ENCODE results near the gene CERCAM. TPM values are rescaled to one million over a fixed set of nuclear protein-coding genes. Genes with fewer than 3 reads are reported as not detected.
A peak's percentile ranks its signal among the peaks of the same experiment; 100 is the strongest.
"Not testable (repeated sequence)": the region's sequence is repeated elsewhere in the genome, so short reads cannot be mapped to it uniquely, and the experiment has no call there.

Gene CERCAM
- total RNA-seq, 1 donor = 1.8 TPM

- no peak overlapping the region for H3K4me3 ChIP-seq (ENCODE audit: low read length)
- H3K4me1 ChIP-seq (ENCODE audit: insufficient read depth, low read length) = no peaks in the 10 kb centered on the region
- peaks cover 7% of the 10 kb centered on the region for H3K27me3 ChIP-seq (ENCODE audit: insufficient read depth, low read length)
- no peaks in the 10 kb centered on the region for H3K9me3 ChIP-seq (ENCODE audit: low read depth, low read length)
These were observed 14.9 kb upstream of the CERCAM start for GRCh38 chr9:128405780-128406171.

DNA sequence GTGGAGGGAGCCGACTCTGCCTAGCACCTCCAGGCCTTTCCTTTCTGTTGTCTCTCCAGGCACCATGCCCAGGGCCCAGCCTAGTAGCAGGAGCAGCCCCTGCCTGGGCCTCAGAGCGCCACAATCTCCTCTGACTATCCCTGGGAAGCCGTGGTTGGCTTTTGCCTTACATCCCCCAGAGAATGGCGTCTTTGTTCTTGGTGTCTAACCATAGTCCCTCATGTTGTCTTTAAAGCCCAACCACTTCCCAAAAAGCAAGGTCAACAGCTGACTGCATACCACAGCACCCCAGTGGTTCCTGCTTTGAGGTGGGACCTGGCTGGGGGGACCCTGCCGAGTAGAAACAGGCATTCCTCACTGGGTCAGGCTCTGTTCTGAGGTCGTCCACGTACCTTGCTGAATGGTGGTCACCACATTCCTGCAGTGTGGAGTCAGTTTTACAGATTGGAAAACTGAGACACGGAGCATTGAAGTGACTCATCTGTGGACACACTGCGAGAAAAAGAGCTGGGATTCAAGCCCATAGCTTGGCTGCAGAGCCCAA, 13.7 kb upstream of the CERCAM start:
- Histone ChIP-seq H3K27me3 (ENCODE audit: insufficient read depth, low read length) (peaks cover 7% of the 10 kb centered on the region), H3K9me3 (ENCODE audit: low read depth, low read length) (no peaks in the 10 kb centered on the region), H3K4me3 (ENCODE audit: low read length) (no peak overlapping the region), H3K4me1 (ENCODE audit: insufficient read depth, low read length) (no peaks in the 10 kb centered on the region)

DNA sequence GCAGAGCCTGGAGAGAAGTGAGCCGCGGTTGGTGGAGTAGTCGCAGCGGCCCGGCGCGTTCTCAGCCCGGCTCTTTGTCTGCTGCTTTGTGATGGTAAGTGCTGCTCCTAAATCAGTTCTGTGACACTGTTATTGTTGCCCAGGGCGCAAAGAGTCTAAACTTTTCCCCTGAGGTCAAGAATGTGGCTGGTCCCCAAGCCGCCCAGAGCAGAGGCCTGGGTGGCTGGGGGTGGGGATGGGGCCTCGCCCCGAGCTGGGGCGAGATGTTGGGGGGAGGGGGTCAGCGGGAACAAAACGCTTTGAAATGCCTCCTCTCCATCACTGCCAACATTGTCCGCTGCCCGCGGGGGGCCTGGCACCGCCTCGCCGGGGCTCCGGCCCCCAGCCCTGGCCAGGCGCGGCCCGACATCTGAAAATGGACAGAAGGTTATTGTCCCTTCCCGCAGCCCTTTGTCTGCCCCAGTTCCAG, 11.7 kb upstream of the CERCAM start:
- Histone ChIP-seq H3K4me1 (ENCODE audit: insufficient read depth, low read length) (no peaks in the 10 kb centered on the region), H3K9me3 (ENCODE audit: low read depth, low read length) (no peaks in the 10 kb centered on the region), H3K27me3 (ENCODE audit: insufficient read depth, low read length) (peaks cover 7% of the 10 kb centered on the region), H3K4me3 (ENCODE audit: low read length) (no peak overlapping the region)

DNA sequence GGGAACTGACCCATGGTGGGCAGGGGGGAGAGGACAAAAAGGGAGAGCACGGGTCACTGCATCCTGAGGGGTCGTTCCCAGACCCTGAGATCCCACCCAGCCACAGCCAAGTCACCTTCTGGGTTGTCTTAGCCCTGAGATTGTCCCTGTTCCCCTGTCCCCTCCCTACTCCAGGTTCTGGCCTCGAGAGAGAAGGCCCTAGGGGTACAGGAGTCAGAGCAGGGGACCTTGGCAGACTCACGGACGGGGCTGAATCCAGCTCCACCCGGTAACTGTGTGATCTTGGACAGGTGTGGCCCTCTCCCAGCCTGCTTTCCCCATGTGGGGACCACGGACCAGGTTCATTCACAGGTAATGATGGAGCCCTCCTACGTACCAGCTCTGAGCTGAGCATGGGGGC, 11.2 kb upstream of the CERCAM start:
- Histone ChIP-seq H3K27me3 (ENCODE audit: insufficient read depth, low read length) (peaks cover 7% of the 10 kb centered on the region), H3K4me1 (ENCODE audit: insufficient read depth, low read length) (no peaks in the 10 kb centered on the region), H3K9me3 (ENCODE audit: low read depth, low read length) (no peaks in the 10 kb centered on the region), H3K4me3 (ENCODE audit: low read length) (no peak overlapping the region)

GRCh38 chr9:128409978-128410377, 10.7 kb upstream of the CERCAM start:
- H3K4me1 ChIP-seq (ENCODE audit: insufficient read depth, low read length) = no peaks in the 10 kb centered on the region
- H3K27me3 ChIP-seq (ENCODE audit: insufficient read depth, low read length) = peaks cover 7% of the 10 kb centered on the region
- H3K9me3 ChIP-seq (ENCODE audit: low read depth, low read length) = no peaks in the 10 kb centered on the region
- no peak overlapping the region for H3K4me3 ChIP-seq (ENCODE audit: low read length)

DNA sequence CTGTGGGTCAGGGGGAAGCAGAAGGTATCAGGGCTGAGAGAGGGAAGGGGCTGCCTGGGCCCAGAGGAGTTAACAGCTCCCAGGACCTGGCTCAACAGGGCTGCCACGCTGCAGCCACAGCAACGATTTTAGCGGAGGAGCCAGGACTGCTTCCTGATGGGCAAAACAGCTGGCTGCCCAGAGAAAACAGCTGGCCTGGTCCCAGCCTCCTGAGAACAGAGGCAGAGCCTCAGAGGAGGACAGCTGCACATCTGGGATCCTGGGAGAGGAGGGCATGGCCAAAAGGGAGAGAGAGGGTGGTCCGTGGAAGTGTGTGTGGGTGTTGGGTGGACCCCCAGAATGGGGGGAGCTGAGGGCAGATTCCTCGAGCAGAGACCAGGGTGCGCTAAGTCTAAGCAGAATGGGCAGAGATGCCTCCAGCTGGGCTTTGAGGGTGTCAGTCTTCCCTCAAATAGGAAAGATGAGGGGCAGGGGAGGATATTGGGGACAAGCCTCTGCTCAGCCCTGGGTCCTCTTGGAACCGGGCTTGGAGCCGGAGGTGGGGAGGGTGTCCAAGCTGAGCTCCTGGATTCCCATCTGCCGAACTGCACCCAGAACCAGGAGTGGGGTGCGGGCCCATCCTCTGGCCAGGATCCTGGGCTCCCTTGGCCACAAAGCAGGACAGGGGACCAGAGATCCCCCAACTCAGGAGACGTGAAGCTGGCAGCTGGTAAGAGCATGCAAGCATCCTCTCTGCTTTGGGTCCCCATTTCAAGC, 9.1 kb upstream of the CERCAM start:
- Histone ChIP-seq H3K9me3 (ENCODE audit: low read depth, low read length) (no peaks in the 10 kb centered on the region), H3K4me1 (ENCODE audit: insufficient read depth, low read length) (no peaks in the 10 kb centered on the region), H3K4me3 (ENCODE audit: low read length) (no peak overlapping the region), H3K27me3 (ENCODE audit: insufficient read depth, low read length) (peaks cover 11% of the 10 kb centered on the region)

GRCh38 chr9:128412120-128412790, 8.4 kb upstream of the CERCAM start:
- H3K9me3 ChIP-seq (ENCODE audit: low read depth, low read length) = no peaks in the 10 kb centered on the region
- H3K27me3 ChIP-seq (ENCODE audit: insufficient read depth, low read length) = peaks cover 12% of the 10 kb centered on the region
- H3K4me3 ChIP-seq (ENCODE audit: low read length) = no peak overlapping the region
- H3K4me1 ChIP-seq (ENCODE audit: insufficient read depth, low read length) = no peaks in the 10 kb centered on the region

- H3K9me3 ChIP-seq (ENCODE audit: low read depth, low read length); H3K4me1 ChIP-seq (ENCODE audit: insufficient read depth, low read length); H3K27me3 ChIP-seq (ENCODE audit: insufficient read depth, low read length); H3K4me3 ChIP-seq (ENCODE audit: low read length): not testable (repeated sequence)
These were observed 6.9 kb upstream of the CERCAM start for GRCh38 chr9:128413728-128414127.

DNA sequence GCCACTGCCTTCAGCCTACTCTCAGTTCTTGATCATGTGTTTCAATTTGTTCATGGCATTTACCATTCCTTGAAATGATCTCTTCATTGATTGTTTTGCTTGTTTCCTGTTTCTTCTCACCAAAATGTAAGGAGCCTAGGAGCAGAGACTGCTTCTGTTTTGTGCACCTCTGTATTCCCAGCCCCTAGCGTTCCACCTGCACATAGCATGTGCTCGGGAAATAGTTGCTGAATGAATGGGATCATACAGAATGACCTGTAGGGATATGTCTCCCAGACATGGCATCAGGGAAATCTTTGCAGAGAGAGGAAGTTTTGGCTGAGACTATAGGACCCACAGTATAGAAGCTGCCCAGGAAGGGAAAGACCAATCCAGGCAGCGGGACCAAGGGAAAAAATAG, 6.2 kb upstream of the CERCAM start:
- no peaks in the 10 kb centered on the region for H3K9me3 ChIP-seq (ENCODE audit: low read depth, low read length)
- peaks cover 7% of the 10 kb centered on the region for H3K4me1 ChIP-seq (ENCODE audit: insufficient read depth, low read length)
- no peak overlapping the region for H3K4me3 ChIP-seq (ENCODE audit: low read length)
- H3K27me3 ChIP-seq (ENCODE audit: insufficient read depth, low read length) = peaks cover 13% of the 10 kb centered on the region

DNA sequence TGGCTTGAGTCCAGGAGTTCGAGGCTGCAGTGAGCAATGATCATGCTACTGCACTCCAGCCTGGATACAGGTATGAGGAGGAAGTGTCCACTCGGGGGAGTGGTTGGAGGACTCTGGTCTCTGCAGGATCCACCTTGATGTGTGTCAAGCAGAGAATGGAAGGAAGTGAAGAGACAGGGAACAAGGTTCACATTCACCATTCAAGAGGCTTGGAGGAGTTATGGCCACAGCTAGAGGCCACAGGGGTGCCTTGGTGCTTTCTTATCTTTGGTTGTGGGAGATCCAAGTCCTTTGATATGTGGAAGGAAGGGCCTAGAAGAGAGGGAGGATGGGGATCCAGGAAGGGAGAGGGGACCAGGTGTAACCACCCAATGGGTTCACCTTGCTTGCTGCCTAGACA, 5.4 kb upstream of the CERCAM start:
- Histone ChIP-seq H3K4me3 (ENCODE audit: low read length) (no peak overlapping the region), H3K27me3 (ENCODE audit: insufficient read depth, low read length) (peaks cover 18% of the 10 kb centered on the region), H3K4me1 (ENCODE audit: insufficient read depth, low read length) (peaks cover 15% of the 10 kb centered on the region), H3K9me3 (ENCODE audit: low read depth, low read length) (no peaks in the 10 kb centered on the region)

DNA sequence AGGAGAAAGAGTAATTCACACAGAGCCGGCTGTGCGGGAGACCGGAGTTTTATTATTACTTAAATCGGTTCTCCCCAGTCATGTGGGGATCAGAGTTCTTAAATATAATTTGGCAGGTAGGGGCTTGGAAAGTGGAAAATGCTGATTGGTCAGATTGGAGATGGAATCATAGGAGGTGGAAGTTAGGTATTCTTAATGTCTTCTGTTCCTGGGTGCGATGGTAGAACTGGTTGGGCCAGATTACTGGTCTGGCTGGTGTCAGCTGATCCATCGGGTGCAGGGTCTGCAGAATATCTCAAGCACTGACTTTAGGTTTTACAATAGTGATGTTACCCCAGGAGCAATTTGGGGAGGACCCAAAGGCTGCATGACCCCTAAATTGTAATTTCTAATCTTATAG, 4.6 kb upstream of the CERCAM start:
- no peak overlapping the region for H3K4me3 ChIP-seq (ENCODE audit: low read length)
- peaks cover 18% of the 10 kb centered on the region for H3K27me3 ChIP-seq (ENCODE audit: insufficient read depth, low read length)
- no peaks in the 10 kb centered on the region for H3K9me3 ChIP-seq (ENCODE audit: low read depth, low read length)

GRCh38 chr9:128416432-128417019, 4.1 kb upstream of the CERCAM start:
- peaks cover 18% of the 10 kb centered on the region for H3K27me3 ChIP-seq (ENCODE audit: insufficient read depth, low read length)
- peaks cover 23% of the 10 kb centered on the region for H3K4me1 ChIP-seq (ENCODE audit: insufficient read depth, low read length)

More for the DNA sequence above, 4.6 kb upstream of the CERCAM start:
- peaks cover 18% of the 10 kb centered on the region for H3K4me1 ChIP-seq (ENCODE audit: insufficient read depth, low read length)

DNA sequence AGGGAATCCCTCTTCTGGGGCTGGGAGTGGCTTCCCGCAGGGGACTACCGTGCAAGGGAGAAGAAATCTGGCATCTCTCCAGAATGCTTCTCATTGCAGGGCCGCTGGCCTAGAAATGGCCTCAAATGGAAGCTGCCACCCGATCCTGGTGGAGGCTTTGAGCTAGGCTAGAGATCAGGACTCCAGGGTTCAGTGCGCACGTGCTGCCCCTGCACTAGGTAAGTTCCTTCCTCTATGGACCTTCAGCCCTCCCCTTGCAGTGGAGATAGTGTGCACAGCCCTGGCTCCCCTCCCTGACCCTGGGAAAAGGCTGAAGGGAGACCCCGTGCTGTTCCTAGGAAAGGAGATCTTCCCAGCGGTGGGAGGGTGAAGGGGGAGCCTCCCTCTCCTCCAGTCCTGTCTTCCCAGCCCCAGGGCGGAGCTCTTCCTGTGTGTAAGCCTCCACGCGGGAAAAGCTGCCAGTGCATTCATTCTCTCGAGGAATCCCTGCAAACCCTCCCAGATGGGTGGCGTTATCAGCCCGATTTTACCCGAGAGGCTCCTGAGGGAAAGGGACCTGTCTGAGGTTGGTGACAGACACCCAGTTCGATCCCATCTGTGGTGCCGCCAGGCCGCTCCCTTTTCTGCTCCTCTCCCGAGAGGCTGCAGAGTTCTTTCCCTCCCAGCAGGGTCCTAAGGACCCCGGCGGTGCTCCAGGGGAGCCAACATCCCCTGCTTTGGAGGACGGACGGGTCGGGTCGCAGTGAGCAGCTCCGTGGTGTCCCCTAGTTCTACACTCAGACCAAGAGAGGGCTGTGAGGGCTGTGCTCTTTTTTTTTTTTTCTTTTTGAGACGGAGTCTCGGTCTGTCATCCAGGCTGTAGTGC, 1.4 kb upstream of the CERCAM start:
- H3K9me3 ChIP-seq (ENCODE audit: low read depth, low read length) = no peaks in the 10 kb centered on the region
- peaks cover 18% of the 10 kb centered on the region for H3K27me3 ChIP-seq (ENCODE audit: insufficient read depth, low read length)
- no peak overlapping the region for H3K4me3 ChIP-seq (ENCODE audit: low read length)
- H3K4me1 ChIP-seq (ENCODE audit: insufficient read depth, low read length) = peaks cover 26% of the 10 kb centered on the region

More at GRCh38 chr9:128416432-128417019, 4.1 kb upstream of the CERCAM start:
- no peaks in the 10 kb centered on the region for H3K9me3 ChIP-seq (ENCODE audit: low read depth, low read length)
- no peak overlapping the region for H3K4me3 ChIP-seq (ENCODE audit: low read length)

- no peaks in the 10 kb centered on the region for H3K9me3 ChIP-seq (ENCODE audit: low read depth, low read length)
- peaks cover 26% of the 10 kb centered on the region for H3K4me1 ChIP-seq (ENCODE audit: insufficient read depth, low read length)
- H3K4me3 ChIP-seq (ENCODE audit: low read length) = peak overlapping the region; percentile 65
- peaks cover 18% of the 10 kb centered on the region for H3K27me3 ChIP-seq (ENCODE audit: insufficient read depth, low read length)
These were observed 502 bp upstream of the CERCAM start for GRCh38 chr9:128420060-128420650.
